Globus pallidus (tissue), 1 donor: Measurements from ENCODE around the gene ANTXRL.
"Not testable (repeated sequence)": the region's sequence is repeated elsewhere in the genome, so short reads cannot be mapped to it uniquely, and the experiment has no call there.

Experiments
- DNase-seq: peaks from one replicate; pipeline ENCODE4 v3.0.0-alpha.2; 2015; ENCODE audit warnings: low spot score

ANTXRL gene

GRCh38 chr10:46330894-46331293 is 44.1 kb downstream of the ANTXRL start:
- no peak for DNase-seq

DNA sequence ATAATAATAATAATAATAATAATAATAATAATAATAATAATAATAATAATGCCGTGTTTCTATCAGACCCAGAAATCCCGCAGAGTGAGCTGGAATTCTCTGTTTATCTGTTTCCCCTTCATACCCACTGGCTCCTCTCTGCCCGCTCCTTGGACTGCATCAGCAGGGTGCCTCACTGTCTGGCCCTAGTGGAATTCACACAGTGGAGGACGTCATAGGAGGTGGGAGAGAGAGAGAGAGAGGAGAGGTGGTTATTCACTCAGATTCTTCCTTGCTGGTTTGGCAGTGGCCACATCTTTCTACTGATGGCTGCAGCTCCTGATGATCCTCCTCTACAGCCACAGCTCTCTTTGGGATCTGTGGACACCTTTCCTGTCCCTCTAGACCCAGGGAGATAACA is 78.7 kb downstream of the ANTXRL start:
- not testable (repeated sequence) for DNase-seq

DNA sequence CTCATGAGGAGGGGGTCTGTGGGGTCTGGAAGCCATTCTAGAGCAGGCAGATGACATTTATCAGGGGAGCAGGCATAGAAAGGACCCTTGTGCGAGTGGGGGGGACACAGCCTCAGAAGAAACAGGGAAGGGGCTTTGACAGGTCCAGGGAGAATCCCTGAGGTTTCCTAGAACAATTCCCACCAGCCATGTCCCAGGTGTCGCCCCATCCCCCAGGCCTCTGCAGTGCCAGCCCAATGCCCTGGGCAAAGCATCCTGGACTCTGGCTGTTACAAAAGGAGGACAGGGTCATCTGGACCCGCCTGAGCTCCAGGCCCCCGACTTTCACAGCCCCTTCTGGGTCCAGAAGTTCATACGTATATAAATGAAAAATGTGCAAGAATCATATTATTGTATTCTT is 80.4 kb downstream of the ANTXRL start:
- DNase-seq, result not testable (repeated sequence)

DNA sequence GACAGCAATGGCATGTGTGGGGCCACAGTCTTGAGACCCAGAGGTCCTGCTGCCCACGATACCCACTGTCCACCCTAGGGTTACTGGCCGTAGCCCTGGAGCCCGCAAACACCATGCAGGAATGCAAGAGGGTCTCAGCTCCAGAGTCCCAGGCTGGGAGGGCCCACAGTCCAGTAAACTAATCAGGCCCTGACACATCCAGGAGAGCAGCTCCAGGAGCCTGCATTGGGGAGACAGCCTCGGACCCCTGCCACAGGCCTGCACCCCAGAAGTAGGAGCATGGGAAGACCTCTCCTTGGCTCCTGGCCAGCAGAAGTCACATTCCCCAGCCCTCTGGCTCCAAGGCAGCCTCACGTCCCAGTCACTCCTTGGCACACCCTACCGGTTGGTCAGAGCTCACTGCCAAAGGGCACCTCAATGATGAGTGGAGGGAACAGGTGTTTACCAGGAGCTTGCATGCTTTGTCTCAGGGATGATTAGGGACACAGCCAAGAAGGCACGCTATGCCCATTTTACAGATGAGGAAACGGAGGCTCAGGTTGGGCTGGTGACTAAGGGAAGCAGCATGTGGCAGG is 81.0 kb downstream of the ANTXRL start:
- not testable (repeated sequence) for DNase-seq

- DNase-seq, result not testable (repeated sequence)
Observed at GRCh38 chr10:46368956-46369355, 82.2 kb downstream of the ANTXRL start.

DNA sequence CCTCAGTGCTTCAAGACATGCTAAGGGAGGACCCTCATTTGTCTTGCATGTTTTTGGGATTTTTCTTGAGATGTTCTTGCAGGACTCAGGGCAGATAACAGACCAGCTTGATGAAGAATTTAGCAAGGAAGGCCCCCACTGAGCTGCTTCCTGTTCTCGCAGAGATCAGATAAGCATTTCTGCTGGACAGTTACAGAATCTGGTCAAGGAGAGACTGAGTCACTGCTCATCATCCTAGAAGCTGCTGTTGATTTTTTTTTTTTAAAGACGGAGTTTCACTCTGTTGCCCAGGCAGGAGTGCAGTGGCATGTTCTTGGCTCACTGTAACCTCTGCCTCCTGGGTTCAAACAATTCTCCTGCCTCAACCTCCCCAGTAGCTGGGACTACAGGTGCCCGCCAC is 87.6 kb downstream of the ANTXRL start:
- not testable (repeated sequence) for DNase-seq

- not testable (repeated sequence) for DNase-seq
Observed at GRCh38 chr10:46375406-46375805, 88.6 kb downstream of the ANTXRL start, which contains the start of gene ANXA8L1. ANXA8L1 (plus strand) TSS chr10:46375776; CDS start chr10:46375852, 76 bp downstream.

GRCh38 chr10:46377022-46377421 is 90.2 kb downstream of the ANTXRL start:
- not testable (repeated sequence) for DNase-seq

DNA sequence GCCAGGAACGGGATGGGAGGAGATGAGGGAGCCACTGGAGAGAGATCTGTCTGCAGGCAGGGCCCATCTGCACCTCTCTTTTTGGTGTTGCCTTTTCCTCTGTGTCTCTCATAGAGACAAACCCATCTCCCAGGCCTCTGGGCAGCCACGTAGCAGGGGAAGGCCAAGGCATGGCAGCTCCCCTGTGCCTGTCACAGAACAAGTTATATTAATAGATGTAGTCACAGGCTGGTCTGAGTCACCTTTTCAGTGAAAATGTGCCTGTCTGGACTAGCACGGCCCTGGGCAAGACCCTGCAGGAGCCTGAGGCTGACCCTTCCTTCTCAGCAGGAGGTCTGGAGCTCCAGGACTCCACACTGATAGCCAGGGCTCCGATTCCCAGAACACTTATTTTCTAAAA is 90.9 kb downstream of the ANTXRL start:
- not testable (repeated sequence) for DNase-seq

GRCh38 chr10:46378108-46378507 is 91.3 kb downstream of the ANTXRL start:
- DNase-seq, result not testable (repeated sequence)

GRCh38 chr10:46379233-46379848 is 92.5 kb downstream of the ANTXRL start:
- not testable (repeated sequence) for DNase-seq
